SU-DHL-6 (cell line): ENCODE measurements around the gene PPP1R27.

Experiments
- H2AFZ ChIP-seq: fragments of 200-600 bp; sonication (generic); 2 replicates; pipeline ENCODE4 v1.6.1; 2014; ENCODE audit warnings: low read depth, mild to moderate bottlenecking, moderate library complexity, mixed read lengths, antibody characterized with exemption, low read length; ENCODE audit not compliant: severe bottlenecking
- H3F3A ChIP-seq: fragments of 200-600 bp; shearing (Covaris generic); 2 replicates; pipeline ENCODE4 v1.6.0; 2016; ENCODE audit warnings: antibody characterized with exemption, mild to moderate bottlenecking; ENCODE audit not compliant: insufficient read depth
- H3K27ac ChIP-seq: fragments of 200-600 bp; sonication (generic); 2 replicates; pipeline ENCODE4 v1.5.1; 2016; ENCODE audit warnings: low read depth, mild to moderate bottlenecking, low read length, moderate library complexity, mixed read lengths
- H3K27me3 ChIP-seq: fragments of 200-600 bp; sonication (generic), shearing (Covaris generic); 2 replicates; pipeline ENCODE4 v1.6.0; 2014; ENCODE audit warnings: mild to moderate bottlenecking, low read length
- H3K36me3 ChIP-seq: fragments of 200-600 bp; sonication (generic); 2 replicates; pipeline ENCODE4 v1.6.1; 2014; ENCODE audit warnings: mild to moderate bottlenecking, low read length, mixed read lengths
- H3K4me2 ChIP-seq: fragments of 300-600, 200-600 bp; shearing (Covaris generic), sonication (generic); 2 replicates; pipeline ENCODE4 v1.6.0; 2014; ENCODE audit warnings: low read length, low read depth, mild to moderate bottlenecking; ENCODE audit not compliant: poor library complexity, severe bottlenecking
- H3K4me3 ChIP-seq: fragments of 200-600 bp; sonication (generic); 2 replicates; pipeline ENCODE4 v1.5.1; 2014; ENCODE audit warnings: antibody characterized with exemption, low read length, mild to moderate bottlenecking, mixed read lengths; ENCODE audit not compliant: insufficient read depth, poor library complexity, severe bottlenecking
- H3K79me2 ChIP-seq: fragments of 200-600 bp; sonication (generic); 2 replicates; pipeline ENCODE4 v1.6.1; 2014; ENCODE audit warnings: mild to moderate bottlenecking, low read length, moderate library complexity; ENCODE audit not compliant: insufficient read depth
- H3K9ac ChIP-seq: fragments of 200-600 bp; sonication (generic); 2 replicates; pipeline ENCODE4 v1.7.0; 2014; ENCODE audit warnings: mild to moderate bottlenecking, low read length
- H3K9me2 ChIP-seq: fragments of 200-600 bp; sonication (generic); replicated peaks from 2 replicates; pipeline ENCODE4 v1.6.1; 2014; ENCODE audit warnings: low read length; ENCODE audit not compliant: insufficient read depth
- H3K9me3 ChIP-seq: fragments of 200-600 bp; sonication (generic); 2 replicates; pipeline ENCODE4 v1.6.1; 2014; ENCODE audit warnings: low read length, mixed read lengths; ENCODE audit not compliant: insufficient read depth
- H4K20me1 ChIP-seq: fragments of 200-600 bp; sonication (generic); 2 replicates; pipeline ENCODE4 v1.6.1; 2014; ENCODE audit warnings: low read depth, mild to moderate bottlenecking, antibody characterized with exemption, low read length, moderate library complexity, mixed read lengths
- CTCF ChIP-seq: fragments of 200-600 bp; sonication (generic); IDR thresholded peaks from one replicate; pipeline ENCODE4 v1.5.1; 2017; ENCODE audit warnings: antibody characterized with exemption, mild to moderate bottlenecking, low read length, moderate library complexity; ENCODE audit not compliant: insufficient read depth, poor library complexity, severe bottlenecking
- EZH2phosphoT487 ChIP-seq: fragments of 200-600 bp; sonication (generic), shearing (Covaris generic); conservative IDR thresholded peaks from 2 replicates; pipeline ENCODE4 v1.6.1; 2018; ENCODE audit warnings: mild to moderate bottlenecking, antibody characterized with exemption, low read length, moderate library complexity, mixed read lengths

PPP1R27 gene

GRCh38 chr17:81846743-81847689 is 12.2 kb upstream of the PPP1R27 start:
- Histone ChIP-seq H2AFZ (no peak overlapping the region), H3K27me3 (no peaks in the 10 kb centered on the region), H3K9me3 (no peaks in the 10 kb centered on the region), H3K36me3 (no peaks in the 10 kb centered on the region), H3K9ac (no peak overlapping the region), H3K9me2 (no peaks in the 10 kb centered on the region), H3K4me2 (no peak overlapping the region), H3F3A (no peaks in the 10 kb centered on the region), H4K20me1 (no peaks in the 10 kb centered on the region), H3K4me3 (no peak overlapping the region), H3K27ac (no peak overlapping the region), H3K79me2 (0 out of 2 replicates have a peak, but pooled peaks cover 3% of the 10 kb centered on the region)
- TF ChIP-seq EZH2phosphoT487 = no peak
- no peak for TF ChIP-seq CTCF

GRCh38 chr17:81845881-81846742 is 11.3 kb upstream of the PPP1R27 start:
- H3K9me3 ChIP-seq = no peaks in the 10 kb centered on the region
- H3K27ac ChIP-seq = no peak overlapping the region
- H4K20me1 ChIP-seq = no peaks in the 10 kb centered on the region
- no peaks in the 10 kb centered on the region for H3K36me3 ChIP-seq
- no peak overlapping the region for H3K4me2 ChIP-seq
- no peaks in the 10 kb centered on the region for H3K27me3 ChIP-seq
- no peak overlapping the region for H3K9ac ChIP-seq
- no peak overlapping the region for H3K4me3 ChIP-seq
- H2AFZ ChIP-seq = no peak overlapping the region
- no peak for TF ChIP-seq CTCF
- H3K9me2 ChIP-seq = no peaks in the 10 kb centered on the region
- H3F3A ChIP-seq = no peaks in the 10 kb centered on the region
- H3K79me2 ChIP-seq = 0 out of 2 replicates have a peak, but pooled peaks cover 3% of the 10 kb centered on the region

GRCh38 chr17:81845361-81845760 is 10.5 kb upstream of the PPP1R27 start:
- Histone ChIP-seq H3F3A (no peaks in the 10 kb centered on the region), H3K9me2 (no peaks in the 10 kb centered on the region), H3K4me2 (no peak overlapping the region), H3K4me3 (no peak overlapping the region), H3K9me3 (no peaks in the 10 kb centered on the region), H3K9ac (no peak overlapping the region), H3K27me3 (no peaks in the 10 kb centered on the region), H3K27ac (no peak overlapping the region), H2AFZ (no peak overlapping the region), H3K79me2 (no peaks in the 10 kb centered on the region), H3K36me3 (no peaks in the 10 kb centered on the region), H4K20me1 (no peaks in the 10 kb centered on the region)
- no peak for TF ChIP-seq EZH2phosphoT487
- no peak for TF ChIP-seq CTCF
